ENCODE results near the gene UBE2L6.

GRCh38 chr11:57551941-57552340 lies 15.5 kb downstream of the UBE2L6 start:
- TF ChIP-seq CTCF (IDR thresholded peaks at IDR 0.05) = no peak
- TF ChIP-seq POLR2A (IDR thresholded peaks at IDR 0.05) = no peak

Data from esophagus squamous epithelium (tissue), 4 donors.